Measurements from ENCODE around the gene NPNT. TPM values are rescaled to one million over a fixed set of nuclear protein-coding genes. Genes with fewer than 3 reads are reported as not detected.
A peak's percentile ranks its signal among the peaks of the same experiment; 100 is the strongest.

The NPNT gene
- total RNA-seq, 1 donor, result not detected

GRCh38 chr4:105912633-105913032 is 17.4 kb downstream of the NPNT start:
- DNase-seq (ENCODE audit: low read depth), result no peak
- no peak for TF ChIP-seq CTCF (IDR thresholded peaks at IDR 0.05; ENCODE audit: insufficient read depth, low read depth, low read length)
- H3K4me3 ChIP-seq (ENCODE audit: low read depth, low read length), result no peak overlapping the region

- no peak for TF ChIP-seq CTCF (IDR thresholded peaks at IDR 0.05; ENCODE audit: insufficient read depth, low read depth, low read length)
- no peak for DNase-seq (ENCODE audit: low read depth)
- no peak overlapping the region for H3K4me3 ChIP-seq (ENCODE audit: low read depth, low read length)
These were observed 22.0 kb downstream of the NPNT start for GRCh38 chr4:105917171-105917685.

- no peak for DNase-seq (ENCODE audit: low read depth)
- TF ChIP-seq CTCF (IDR thresholded peaks at IDR 0.05; ENCODE audit: insufficient read depth, low read depth, low read length), result no peak
- H3K4me3 ChIP-seq (ENCODE audit: low read depth, low read length), result no peak overlapping the region
These were observed 26.0 kb downstream of the NPNT start for GRCh38 chr4:105921301-105921700.

- no peak for DNase-seq (ENCODE audit: low read depth)
- H3K4me3 ChIP-seq (ENCODE audit: low read depth, low read length), result no peak overlapping the region
- TF ChIP-seq CTCF (IDR thresholded peaks at IDR 0.05; ENCODE audit: insufficient read depth, low read depth, low read length), result no peak
These were observed 28.4 kb downstream of the NPNT start for GRCh38 chr4:105923497-105924238.

- DNase-seq (ENCODE audit: low read depth), result peak; percentile 43
- no peak for TF ChIP-seq CTCF (IDR thresholded peaks at IDR 0.05; ENCODE audit: insufficient read depth, low read depth, low read length)
- no peak overlapping the region for H3K4me3 ChIP-seq (ENCODE audit: low read depth, low read length)
These were observed 29.1 kb downstream of the NPNT start for GRCh38 chr4:105924341-105924740.

GRCh38 chr4:105930698-105931097 is 35.4 kb downstream of the NPNT start:
- no peak for TF ChIP-seq CTCF (IDR thresholded peaks at IDR 0.05; ENCODE audit: insufficient read depth, low read depth, low read length)
- no peak for DNase-seq (ENCODE audit: low read depth)
- H3K4me3 ChIP-seq (ENCODE audit: low read depth, low read length), result no peak overlapping the region

All from fibroblast of villous mesenchyme (primary cell).